ENCODE measurements around the gene PHKG2. TPM values are rescaled to one million over a fixed set of nuclear protein-coding genes. Genes with fewer than 3 reads are reported as not detected.

The PHKG2 gene
- total RNA-seq, 1 donor from 2014 or later: 23.6 TPM

- peak; percentile 96 for DNase-seq (ENCODE audit: low read depth)
- Histone ChIP-seq H3K4me3 (ENCODE audit: low read depth, low read length) (no peak overlapping the region), H3K27me3 (ENCODE audit: control insufficient read depth, insufficient read depth, low read length) (no peaks in the 10 kb centered on the region), H3K36me3 (ENCODE audit: control insufficient read depth, insufficient read depth, low read length) (peaks cover 7% of the 10 kb centered on the region)
- TF ChIP-seq, protein P1, sequence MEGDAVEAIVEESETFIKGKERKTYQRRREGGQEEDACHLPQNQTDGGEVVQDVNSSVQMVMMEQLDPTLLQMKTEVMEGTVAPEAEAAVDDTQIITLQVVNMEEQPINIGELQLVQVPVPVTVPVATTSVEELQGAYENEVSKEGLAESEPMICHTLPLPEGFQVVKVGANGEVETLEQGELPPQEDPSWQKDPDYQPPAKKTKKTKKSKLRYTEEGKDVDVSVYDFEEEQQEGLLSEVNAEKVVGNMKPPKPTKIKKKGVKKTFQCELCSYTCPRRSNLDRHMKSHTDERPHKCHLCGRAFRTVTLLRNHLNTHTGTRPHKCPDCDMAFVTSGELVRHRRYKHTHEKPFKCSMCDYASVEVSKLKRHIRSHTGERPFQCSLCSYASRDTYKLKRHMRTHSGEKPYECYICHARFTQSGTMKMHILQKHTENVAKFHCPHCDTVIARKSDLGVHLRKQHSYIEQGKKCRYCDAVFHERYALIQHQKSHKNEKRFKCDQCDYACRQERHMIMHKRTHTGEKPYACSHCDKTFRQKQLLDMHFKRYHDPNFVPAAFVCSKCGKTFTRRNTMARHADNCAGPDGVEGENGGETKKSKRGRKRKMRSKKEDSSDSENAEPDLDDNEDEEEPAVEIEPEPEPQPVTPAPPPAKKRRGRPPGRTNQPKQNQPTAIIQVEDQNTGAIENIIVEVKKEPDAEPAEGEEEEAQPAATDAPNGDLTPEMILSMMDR (IDR thresholded peaks at IDR 0.05; ENCODE audit: insufficient read depth, low read length, poor library complexity, severe bottlenecking): no peak
Measured at GRCh38 chr16:30741461-30741914, 6.7 kb upstream of the PHKG2 start.

DNA sequence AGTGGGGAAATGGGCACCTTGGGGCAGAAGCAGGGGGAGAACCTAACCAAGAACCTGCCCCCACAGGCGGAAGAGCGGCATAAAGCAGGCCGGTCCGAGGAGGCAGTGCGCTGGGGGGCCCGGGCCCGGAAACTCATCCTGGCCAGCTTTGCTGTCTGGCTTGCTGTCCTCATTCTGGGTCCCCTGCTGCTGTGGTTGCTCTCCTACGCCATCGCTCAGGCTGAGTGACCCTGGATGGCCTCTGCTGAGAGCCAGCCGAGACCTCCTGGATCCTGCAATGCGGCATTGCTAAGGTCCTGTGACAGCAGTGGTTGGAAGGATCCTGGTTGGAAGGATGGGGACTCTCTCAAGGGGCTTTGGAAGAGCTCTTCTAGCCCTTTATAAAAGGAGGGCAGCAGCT is 4.5 kb upstream of the PHKG2 start:
- no peak for DNase-seq (ENCODE audit: low read depth)
- no peaks in the 10 kb centered on the region for H3K27me3 ChIP-seq (ENCODE audit: control insufficient read depth, insufficient read depth, low read length)
- TF ChIP-seq, protein P1 (IDR thresholded peaks at IDR 0.05; ENCODE audit: insufficient read depth, low read length, poor library complexity, severe bottlenecking): no peak
- no peak overlapping the region for H3K4me3 ChIP-seq (ENCODE audit: low read depth, low read length)
- peaks cover 2% of the 10 kb centered on the region for H3K36me3 ChIP-seq (ENCODE audit: control insufficient read depth, insufficient read depth, low read length)

- H3K27me3 ChIP-seq (ENCODE audit: control insufficient read depth, insufficient read depth, low read length): no peaks in the 10 kb centered on the region
- no peak overlapping the region for H3K4me3 ChIP-seq (ENCODE audit: low read depth, low read length)
- no peaks in the 10 kb centered on the region for H3K36me3 ChIP-seq (ENCODE audit: control insufficient read depth, insufficient read depth, low read length)
- TF ChIP-seq, protein P1 (IDR thresholded peaks at IDR 0.05; ENCODE audit: insufficient read depth, low read length, poor library complexity, severe bottlenecking): no peak
- no peak for DNase-seq (ENCODE audit: low read depth)
Measured at GRCh38 chr16:30744183-30744582, 4.0 kb upstream of the PHKG2 start.

DNA sequence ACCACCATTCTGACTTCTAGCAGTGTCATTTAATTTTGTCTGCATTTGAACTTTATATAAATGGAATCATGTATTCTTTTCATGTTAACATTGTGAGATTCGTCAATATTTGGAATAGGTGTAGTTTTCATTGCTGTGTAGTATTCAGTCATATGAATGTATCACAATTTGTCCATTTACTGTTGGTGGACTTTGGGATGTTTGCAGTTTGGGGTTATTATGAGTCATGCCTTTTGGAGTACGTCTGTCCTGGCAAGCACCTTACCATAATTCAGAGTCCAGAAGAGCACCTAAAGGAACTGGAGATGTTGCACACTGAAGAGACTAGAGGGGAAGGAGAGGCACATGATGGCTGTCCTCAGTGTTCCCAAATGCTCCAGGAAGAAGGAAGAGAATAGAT is 3.1 kb upstream of the PHKG2 start:
- Histone ChIP-seq H3K4me3 (ENCODE audit: low read depth, low read length) (no peak overlapping the region), H3K27me3 (ENCODE audit: control insufficient read depth, insufficient read depth, low read length) (no peaks in the 10 kb centered on the region), H3K36me3 (ENCODE audit: control insufficient read depth, insufficient read depth, low read length) (no peaks in the 10 kb centered on the region)
- TF ChIP-seq, protein P1 (IDR thresholded peaks at IDR 0.05; ENCODE audit: insufficient read depth, low read length, poor library complexity, severe bottlenecking): no peak
- no peak for DNase-seq (ENCODE audit: low read depth)

GRCh38 chr16:30746638-30747175 is 1.5 kb upstream of the PHKG2 start:
- DNase-seq (ENCODE audit: low read depth): no peak
- H3K4me3 ChIP-seq (ENCODE audit: low read depth, low read length): no peak overlapping the region
- TF ChIP-seq, protein P1 (IDR thresholded peaks at IDR 0.05; ENCODE audit: insufficient read depth, low read length, poor library complexity, severe bottlenecking): no peak
- no peaks in the 10 kb centered on the region for H3K27me3 ChIP-seq (ENCODE audit: control insufficient read depth, insufficient read depth, low read length)
- H3K36me3 ChIP-seq (ENCODE audit: control insufficient read depth, insufficient read depth, low read length): no peaks in the 10 kb centered on the region

DNA sequence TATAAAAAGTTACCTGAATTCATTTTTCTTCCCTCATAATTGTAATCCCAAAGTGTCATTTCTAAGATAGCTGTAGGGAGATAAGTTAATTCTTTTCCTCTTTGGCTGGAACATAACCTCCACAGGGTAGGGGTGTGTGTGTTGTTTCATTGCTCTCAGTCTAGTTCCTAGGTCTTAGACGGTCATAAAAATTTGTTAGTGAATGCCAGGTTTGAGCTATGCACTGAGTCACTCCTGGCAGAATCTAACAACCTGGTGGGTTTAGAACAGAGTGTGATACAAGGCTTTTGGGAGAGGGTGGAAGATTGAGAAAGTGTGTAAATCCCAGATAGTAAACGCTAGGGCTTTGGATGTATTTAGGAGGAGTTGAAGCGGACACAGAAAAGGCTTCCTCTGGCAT is 894 bp upstream of the PHKG2 start:
- no peak for DNase-seq (ENCODE audit: low read depth)
- no peak overlapping the region for H3K4me3 ChIP-seq (ENCODE audit: low read depth, low read length)
- no peaks in the 10 kb centered on the region for H3K27me3 ChIP-seq (ENCODE audit: control insufficient read depth, insufficient read depth, low read length)
- TF ChIP-seq, protein P1 (IDR thresholded peaks at IDR 0.05; ENCODE audit: insufficient read depth, low read length, poor library complexity, severe bottlenecking): no peak
- H3K36me3 ChIP-seq (ENCODE audit: control insufficient read depth, insufficient read depth, low read length): no peaks in the 10 kb centered on the region
